LNCAP (cell line): ENCODE results near the gene FAM20C.

Experiments
- CTCF ChIP-seq: fragments of 450-650 bp; IDR thresholded peaks from 2 replicates; pipeline ENCODE4 v1.5.1; 2017; ENCODE audit warnings: mild to moderate bottlenecking

The FAM20C gene

GRCh38 chr7:257647-257992 is 65.2 kb downstream of the FAM20C start:
- TF ChIP-seq CTCF = no peak

DNA sequence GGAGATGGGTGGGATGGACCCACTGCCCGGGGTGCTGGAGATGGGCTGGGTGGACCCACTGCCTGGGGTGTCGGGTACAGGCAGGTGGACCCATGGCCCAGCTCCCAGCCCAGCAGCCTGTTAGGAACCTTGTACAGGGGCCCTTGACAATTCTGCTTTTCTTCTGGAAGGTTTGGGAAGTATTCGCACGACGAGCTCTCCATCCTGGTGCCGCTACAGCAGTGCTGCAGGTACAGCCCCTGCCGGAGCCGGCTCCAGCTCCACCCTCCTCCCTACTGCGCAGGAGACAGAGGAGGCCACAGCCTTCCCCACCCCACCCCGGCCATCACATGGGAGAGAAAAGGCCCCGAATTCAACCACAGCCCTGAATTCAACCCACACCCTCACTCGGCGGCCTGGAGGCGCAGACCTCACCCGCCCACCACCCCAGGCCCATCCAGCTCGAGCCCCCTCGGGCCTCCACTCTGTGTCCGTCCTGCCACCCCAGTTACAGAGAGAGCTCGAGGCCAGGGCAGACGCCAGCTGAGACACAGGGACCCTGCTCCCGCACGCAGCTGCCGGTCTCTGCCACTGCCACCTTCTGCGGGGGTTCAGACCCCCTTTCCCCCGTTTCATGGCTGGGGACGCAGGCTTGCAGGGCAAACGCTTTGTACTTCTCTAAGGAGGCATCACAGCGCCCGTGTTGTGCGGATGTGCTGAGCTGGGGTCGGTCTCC is 66.3 kb downstream of the FAM20C start:
- no peak for TF ChIP-seq CTCF

DNA sequence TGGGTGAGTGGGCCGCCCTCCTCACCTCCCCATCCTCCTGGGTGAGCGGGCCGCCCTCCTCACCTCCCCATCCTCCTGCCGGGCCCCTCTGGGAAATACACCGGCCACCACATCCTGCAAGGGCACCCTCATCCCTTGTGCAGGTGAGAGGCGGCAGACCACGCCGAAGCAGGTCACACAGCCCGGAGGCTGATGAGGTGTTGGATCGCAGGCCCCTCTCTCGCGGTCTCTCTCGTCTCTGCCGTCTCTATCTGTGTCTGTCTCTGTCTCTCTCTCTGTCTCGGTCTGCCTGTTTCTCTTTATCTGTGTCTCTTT is 66.8 kb downstream of the FAM20C start:
- no peak for TF ChIP-seq CTCF

- TF ChIP-seq CTCF = no peak
Observed at GRCh38 chr7:259751-260405, 67.5 kb downstream of the FAM20C start.

GRCh38 chr7:260441-261281 is 68.3 kb downstream of the FAM20C start:
- no peak for TF ChIP-seq CTCF

- TF ChIP-seq CTCF = no peak
Observed at GRCh38 chr7:261341-262250, 69.2 kb downstream of the FAM20C start.

GRCh38 chr7:262251-262572 is 69.8 kb downstream of the FAM20C start:
- TF ChIP-seq CTCF = no peak
